Astrocyte of the spinal cord (primary cell): ENCODE results near the gene PLA2G2D.

ENCODE experiments used
- DNase-seq: peaks from one replicate; pipeline ENCODE4 v3.0.0; 2011; ENCODE audit warnings: low read depth, low spot score
- H3K4me3 ChIP-seq: 2 replicates; pipeline ENCODE4 v1.5.1; 2011; ENCODE audit warnings: low read depth, mild to moderate bottlenecking, low read length, moderate library complexity
- CTCF ChIP-seq: IDR thresholded peaks from 2 replicates; pipeline ENCODE4 v1.5.1; 2012; ENCODE audit warnings: low read depth, mild to moderate bottlenecking, low read length, inconsistent platforms
- in situ Hi-C: cut with HindIII; loops from 2 replicates; pipeline ENCODE4 v1.10.0; 2017; ENCODE audit warnings: low sequenced_read_pairs

PLA2G2D gene

DNA sequence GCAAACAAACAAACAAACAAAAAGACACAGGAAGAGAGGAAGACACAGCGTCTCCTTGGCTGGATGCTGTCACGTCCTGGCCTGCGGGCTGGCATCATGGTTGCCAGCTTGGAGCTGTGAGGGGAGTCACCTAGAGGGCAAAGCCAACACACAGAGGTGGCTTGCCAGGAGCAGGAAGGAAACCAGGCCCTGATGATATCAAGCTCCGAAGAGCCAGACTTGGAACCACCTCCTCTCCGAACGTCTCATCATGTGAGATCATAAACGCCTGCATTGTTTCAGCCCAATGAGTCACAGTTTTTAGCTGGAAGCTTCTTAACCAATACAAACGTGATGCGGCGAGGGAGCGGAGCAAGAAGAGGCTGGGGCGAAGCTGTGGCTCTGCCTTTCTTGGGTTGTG is 8.7 kb downstream of the PLA2G2D start:
- in situ Hi-C loops = no loop called here
- no peak overlapping the region for H3K4me3 ChIP-seq
- no peak for TF ChIP-seq CTCF
- DNase-seq = peak; percentile 47

- TF ChIP-seq CTCF = no peak
- in situ Hi-C loops = no loop called here
- no peak overlapping the region for H3K4me3 ChIP-seq
- no peak for DNase-seq
Measured at GRCh38 chr1:20109223-20109856, 10.0 kb downstream of the PLA2G2D start.

DNA sequence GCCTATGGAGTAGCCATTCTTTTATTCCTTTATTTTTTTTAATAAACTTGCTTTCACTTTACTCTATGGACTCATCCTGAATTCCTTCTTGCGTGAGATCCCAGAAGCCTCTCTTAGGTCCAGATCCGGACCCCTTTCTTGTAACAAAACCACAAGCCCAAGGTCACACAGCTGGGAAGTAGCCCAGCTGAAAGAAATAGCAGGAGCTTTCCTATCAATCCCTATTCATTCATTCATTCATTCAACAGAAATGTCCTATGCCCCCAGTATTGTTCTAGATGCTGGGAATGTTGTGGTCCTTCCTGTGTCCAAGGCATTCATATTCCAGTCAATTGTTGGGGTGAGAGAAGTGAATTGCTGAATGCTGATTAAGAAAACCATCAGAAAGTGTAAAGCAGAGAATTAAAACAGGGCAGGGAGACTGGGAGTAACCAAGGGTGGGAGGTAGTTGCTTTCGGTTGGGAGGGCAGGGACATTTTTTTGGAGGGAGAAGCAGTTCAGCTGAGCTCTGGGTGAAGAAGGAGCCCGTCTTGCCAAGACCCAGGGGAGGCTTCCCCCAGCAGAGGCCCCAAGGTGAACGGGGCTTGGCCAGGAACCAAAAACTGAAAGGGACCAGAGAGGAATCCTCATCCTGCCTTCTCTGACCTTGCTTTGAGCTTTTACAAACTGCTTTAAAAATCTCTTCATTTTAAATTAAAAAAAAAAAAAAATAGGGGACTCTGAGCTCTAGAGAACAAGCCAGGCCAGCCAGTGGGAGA is 10.8 kb downstream of the PLA2G2D start:
- DNase-seq = no peak
- TF ChIP-seq CTCF = no peak

GRCh38 chr1:20107796-20108195 is 11.5 kb downstream of the PLA2G2D start:
- DNase-seq = no peak
- H3K4me3 ChIP-seq = no peak overlapping the region
- TF ChIP-seq CTCF = no peak
- in situ Hi-C loops = no loop called here

More for the DNA sequence above, 10.8 kb downstream of the PLA2G2D start:
- in situ Hi-C loops = no loop called here
- H3K4me3 ChIP-seq = no peak overlapping the region

- no peak overlapping the region for H3K4me3 ChIP-seq
- no peak for DNase-seq
- in situ Hi-C loops = no loop called here
- no peak for TF ChIP-seq CTCF
Measured at GRCh38 chr1:20107351-20107750, 12.0 kb downstream of the PLA2G2D start.

DNA sequence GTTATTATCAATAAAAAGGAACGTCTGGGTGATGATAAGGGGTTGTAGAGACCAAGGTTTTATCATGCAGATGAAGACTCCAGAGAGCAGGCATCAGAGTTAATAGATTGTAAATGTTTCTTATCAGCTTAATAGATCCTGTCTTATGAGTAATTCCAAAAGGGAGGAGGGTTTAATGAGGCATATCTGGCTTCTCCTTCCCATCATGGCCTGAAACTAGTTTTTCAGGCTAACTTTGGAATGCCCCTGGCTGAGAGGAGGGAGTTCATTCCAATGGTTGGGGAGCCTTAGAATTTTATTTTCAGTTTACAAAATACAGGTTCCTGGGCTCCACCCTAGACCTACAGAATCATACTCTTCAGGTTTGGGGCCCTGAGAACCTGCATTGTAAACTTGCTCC is 13.5 kb downstream of the PLA2G2D start:
- no peak for DNase-seq
- H3K4me3 ChIP-seq = no peak overlapping the region
- in situ Hi-C loops = no loop called here
- TF ChIP-seq CTCF = no peak
